ENCODE measurements around the gene LMF1. TPM values are rescaled to one million over a fixed set of nuclear protein-coding genes. Genes with fewer than 3 reads are reported as not detected.

The LMF1 gene
- total RNA-seq, 1 donor from 2014 or later: 21.4 TPM

DNA sequence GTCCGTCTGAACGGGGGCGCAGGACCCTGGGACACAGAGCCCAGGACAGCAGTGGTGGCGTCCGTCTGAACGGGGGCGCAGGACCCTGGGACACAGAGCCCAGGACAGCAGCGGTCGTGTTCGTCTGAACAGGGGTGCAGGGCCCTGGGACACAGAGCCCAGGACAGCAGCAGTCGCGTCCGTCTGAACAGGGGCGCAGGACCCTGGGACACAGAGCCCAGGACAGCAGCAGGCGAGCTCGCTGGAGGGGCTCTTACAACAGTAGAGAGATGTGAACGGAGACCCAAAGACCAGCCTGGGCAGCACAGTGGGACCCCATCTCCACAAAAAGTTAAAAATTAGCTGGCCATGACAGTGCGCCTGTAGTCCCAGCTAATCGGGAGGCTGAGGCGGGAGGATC, 40.7 kb downstream of the LMF1 start:
- Mint-ChIP-seq H3K36me3 (peaks cover 8% of the 10 kb centered on the region), H3K27me3 (no peaks in the 10 kb centered on the region), H3K4me1 (ENCODE audit: unreplicated experiment) (peaks cover 5% of the 10 kb centered on the region), H3K9me3 (peaks cover 4% of the 10 kb centered on the region), H3K27ac (no peak overlapping the region), H3K4me3 (no peak overlapping the region)
- DNase-seq (ENCODE audit: extremely low spot score, unreplicated experiment): no peak
- TF ChIP-seq, protein P1, sequence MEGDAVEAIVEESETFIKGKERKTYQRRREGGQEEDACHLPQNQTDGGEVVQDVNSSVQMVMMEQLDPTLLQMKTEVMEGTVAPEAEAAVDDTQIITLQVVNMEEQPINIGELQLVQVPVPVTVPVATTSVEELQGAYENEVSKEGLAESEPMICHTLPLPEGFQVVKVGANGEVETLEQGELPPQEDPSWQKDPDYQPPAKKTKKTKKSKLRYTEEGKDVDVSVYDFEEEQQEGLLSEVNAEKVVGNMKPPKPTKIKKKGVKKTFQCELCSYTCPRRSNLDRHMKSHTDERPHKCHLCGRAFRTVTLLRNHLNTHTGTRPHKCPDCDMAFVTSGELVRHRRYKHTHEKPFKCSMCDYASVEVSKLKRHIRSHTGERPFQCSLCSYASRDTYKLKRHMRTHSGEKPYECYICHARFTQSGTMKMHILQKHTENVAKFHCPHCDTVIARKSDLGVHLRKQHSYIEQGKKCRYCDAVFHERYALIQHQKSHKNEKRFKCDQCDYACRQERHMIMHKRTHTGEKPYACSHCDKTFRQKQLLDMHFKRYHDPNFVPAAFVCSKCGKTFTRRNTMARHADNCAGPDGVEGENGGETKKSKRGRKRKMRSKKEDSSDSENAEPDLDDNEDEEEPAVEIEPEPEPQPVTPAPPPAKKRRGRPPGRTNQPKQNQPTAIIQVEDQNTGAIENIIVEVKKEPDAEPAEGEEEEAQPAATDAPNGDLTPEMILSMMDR (conservative IDR thresholded peaks at IDR 0.05): no peak

DNA sequence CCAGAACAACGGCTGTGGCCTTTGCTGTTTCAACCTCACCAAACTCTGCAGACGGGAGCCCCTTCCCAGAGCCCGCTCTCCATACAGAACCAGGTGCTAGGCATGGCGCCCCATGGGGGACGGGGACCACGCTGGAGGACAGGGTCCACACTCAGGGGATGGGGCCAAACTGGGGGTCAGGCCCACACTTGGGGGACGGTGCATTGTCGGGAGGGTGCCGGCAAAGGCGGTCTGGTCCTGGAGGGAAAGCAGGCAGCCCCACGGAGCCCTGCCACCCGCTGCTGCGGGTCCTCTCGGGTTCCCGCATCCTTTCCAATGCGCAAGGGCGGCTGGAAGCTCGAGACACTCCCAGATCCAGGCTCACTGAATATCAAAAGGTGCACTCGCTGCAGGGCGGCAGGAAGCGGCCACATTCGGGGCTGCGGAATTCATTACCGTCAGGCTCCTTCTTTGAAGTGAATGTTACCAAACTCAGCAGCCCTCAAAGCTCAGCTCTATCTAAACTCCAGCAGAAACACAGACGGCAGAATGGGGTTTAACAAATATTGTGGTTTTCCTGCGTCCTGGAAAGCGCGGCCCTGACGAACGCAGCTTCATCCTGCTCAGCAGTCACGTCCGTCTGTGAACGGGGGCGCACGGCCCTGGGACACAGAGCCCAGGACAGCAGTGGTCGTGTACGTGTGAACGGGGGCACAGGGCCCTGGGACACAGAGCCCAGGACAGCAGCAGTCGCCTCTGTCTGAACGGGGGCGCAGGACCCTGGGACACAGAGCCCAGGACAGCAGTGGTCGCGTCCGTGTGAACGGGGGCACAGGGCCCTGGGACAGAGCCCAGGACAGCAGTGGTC, 41.3 kb downstream of the LMF1 start:
- H3K4me3 Mint-ChIP-seq: no peak overlapping the region
- H3K27me3 Mint-ChIP-seq: no peaks in the 10 kb centered on the region
- no peak for DNase-seq (ENCODE audit: extremely low spot score, unreplicated experiment)
- H3K36me3 Mint-ChIP-seq: peaks cover 8% of the 10 kb centered on the region
- TF ChIP-seq, protein P1 (conservative IDR thresholded peaks at IDR 0.05): no peak
- H3K9me3 Mint-ChIP-seq: peaks cover 4% of the 10 kb centered on the region
- H3K4me1 Mint-ChIP-seq (ENCODE audit: unreplicated experiment): peaks cover 8% of the 10 kb centered on the region
- no peak overlapping the region for H3K27ac Mint-ChIP-seq

DNA sequence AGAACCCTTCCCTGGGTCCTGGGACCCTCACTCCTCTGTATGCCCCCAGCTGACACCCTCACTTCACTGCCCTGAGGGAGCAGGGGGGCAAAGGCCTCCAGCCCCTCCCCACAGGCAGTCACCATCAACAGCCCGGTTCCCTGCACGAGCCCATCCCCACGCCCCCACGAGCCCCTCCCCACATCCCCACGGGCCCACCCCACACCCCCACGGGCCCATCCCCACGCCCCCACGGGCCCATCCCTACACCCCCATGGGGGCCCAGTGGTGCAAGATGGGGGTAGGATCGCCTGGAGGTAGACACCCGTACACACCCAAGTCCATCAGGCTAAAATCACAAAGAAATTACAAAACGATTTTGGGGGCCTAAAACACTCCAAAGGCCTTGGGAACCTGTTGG, 42.3 kb downstream of the LMF1 start:
- Mint-ChIP-seq H3K27me3 (no peaks in the 10 kb centered on the region), H3K4me1 (ENCODE audit: unreplicated experiment) (peaks cover 8% of the 10 kb centered on the region), H3K9me3 (peaks cover 4% of the 10 kb centered on the region), H3K27ac (no peak overlapping the region), H3K4me3 (no peak overlapping the region), H3K36me3 (peaks cover 8% of the 10 kb centered on the region)
- TF ChIP-seq, protein P1 (conservative IDR thresholded peaks at IDR 0.05): no peak
- DNase-seq (ENCODE audit: extremely low spot score, unreplicated experiment): no peak

DNA sequence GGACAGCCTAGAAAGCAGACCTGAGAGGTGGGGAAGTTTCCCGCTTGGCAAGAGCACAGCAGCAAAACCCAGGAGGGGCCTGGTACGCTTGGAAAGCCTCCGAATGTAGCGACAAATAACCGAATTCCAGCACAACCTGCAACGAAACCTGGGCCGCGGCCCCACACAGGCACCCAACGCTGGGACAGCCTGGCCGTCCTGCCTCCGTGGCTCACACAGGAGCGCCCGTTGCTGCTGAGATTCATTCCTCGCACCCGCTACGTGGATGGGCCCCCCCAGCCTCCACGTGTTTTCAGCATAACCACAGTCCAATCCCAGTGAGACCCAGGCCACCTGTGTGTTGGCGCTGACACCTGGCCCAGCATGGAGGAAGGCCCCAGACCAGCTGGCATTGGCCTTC, 42.9 kb downstream of the LMF1 start:
- no peaks in the 10 kb centered on the region for H3K27me3 Mint-ChIP-seq
- TF ChIP-seq, protein P1 (conservative IDR thresholded peaks at IDR 0.05): no peak
- H3K36me3 Mint-ChIP-seq: peaks cover 8% of the 10 kb centered on the region
- no peak overlapping the region for H3K27ac Mint-ChIP-seq
- peaks cover 7% of the 10 kb centered on the region for H3K4me1 Mint-ChIP-seq (ENCODE audit: unreplicated experiment)
- peaks cover 4% of the 10 kb centered on the region for H3K9me3 Mint-ChIP-seq
- no peak overlapping the region for H3K4me3 Mint-ChIP-seq
- peak; percentile 65 for DNase-seq (ENCODE audit: extremely low spot score, unreplicated experiment)

DNA sequence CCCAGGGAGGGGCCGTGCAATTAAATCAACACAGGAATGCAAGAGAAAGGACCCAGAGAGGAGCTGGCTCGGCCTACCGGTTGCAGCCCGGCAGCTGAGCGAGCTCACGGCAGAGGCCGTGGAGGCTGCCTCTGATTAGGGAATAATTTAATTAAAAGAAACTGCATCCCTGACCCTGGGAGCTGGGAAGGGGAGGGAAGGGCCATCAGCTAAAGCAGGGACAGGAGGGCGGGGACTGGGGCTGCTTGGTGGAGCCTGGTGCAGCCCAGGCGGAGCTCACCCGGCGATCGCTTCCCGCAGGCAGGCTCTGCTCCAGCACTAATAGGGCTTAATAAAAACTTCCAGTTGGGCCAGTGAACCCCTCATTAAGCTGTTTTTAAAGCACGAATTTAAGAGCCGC, 43.4 kb downstream of the LMF1 start:
- no peak for DNase-seq (ENCODE audit: extremely low spot score, unreplicated experiment)
- no peaks in the 10 kb centered on the region for H3K27me3 Mint-ChIP-seq
- peaks cover 10% of the 10 kb centered on the region for H3K36me3 Mint-ChIP-seq
- no peak overlapping the region for H3K27ac Mint-ChIP-seq
- no peak overlapping the region for H3K4me3 Mint-ChIP-seq
- TF ChIP-seq, protein P1 (conservative IDR thresholded peaks at IDR 0.05): no peak
- peaks cover 4% of the 10 kb centered on the region for H3K4me1 Mint-ChIP-seq (ENCODE audit: unreplicated experiment)
- peaks cover 4% of the 10 kb centered on the region for H3K9me3 Mint-ChIP-seq
